Measurements from ENCODE around the gene TNXB.
"Not testable (repeated sequence)": the region's sequence is repeated elsewhere in the genome, so short reads cannot be mapped to it uniquely, and the experiment has no call there.

GRCh38 chr6:32022100-32022499 is 87.0 kb downstream of the TNXB start:
- not testable (repeated sequence) for TF ChIP-seq CTCF (conservative IDR thresholded peaks at IDR 0.05 in 1 of 2, IDR thresholded peaks at IDR 0.05 in 1 of 2; ENCODE audit: low read depth in 1 of 2, low read length in 2 of 2); EZH2 (IDR thresholded peaks at IDR 0.05; ENCODE audit: low read length, missing control alignments)
